Erythroblast (primary cell): Measurements from ENCODE around the gene APOC3.

ENCODE experiments used
- GATA1 ChIP-seq: IDR thresholded peaks from 2 replicates; pipeline ENCODE4 v1.6.1; 2011; ENCODE audit warnings: low read depth, mild to moderate bottlenecking, control low read depth, low read length, moderate library complexity
- POLR2A ChIP-seq: IDR thresholded peaks from 2 replicates; pipeline ENCODE4 v1.6.1; 2011; ENCODE audit warnings: mild to moderate bottlenecking, low read length

GRCh38 chr11:116792869-116793771 is 36.6 kb upstream of the APOC3 start:
- TF ChIP-seq POLR2A (no peak), GATA1 (no peak)
